ENCODE data around the gene SPATA4.
"Not testable (repeated sequence)": the region's sequence is repeated elsewhere in the genome, so short reads cannot be mapped to it uniquely, and the experiment has no call there.

Gene SPATA4

GRCh38 chr4:176195184-176195978, at the start of gene SPATA4:
Gene SPATA4 (minus strand): TSS chr4:176195585. CDS start chr4:176195562, 23 bp downstream.
- peak; percentile 78 to 87 for DNase-seq

- DNase-seq: no peak
Observed at GRCh38 chr4:176242764-176243347, 47.5 kb upstream of the SPATA4 start.

DNA sequence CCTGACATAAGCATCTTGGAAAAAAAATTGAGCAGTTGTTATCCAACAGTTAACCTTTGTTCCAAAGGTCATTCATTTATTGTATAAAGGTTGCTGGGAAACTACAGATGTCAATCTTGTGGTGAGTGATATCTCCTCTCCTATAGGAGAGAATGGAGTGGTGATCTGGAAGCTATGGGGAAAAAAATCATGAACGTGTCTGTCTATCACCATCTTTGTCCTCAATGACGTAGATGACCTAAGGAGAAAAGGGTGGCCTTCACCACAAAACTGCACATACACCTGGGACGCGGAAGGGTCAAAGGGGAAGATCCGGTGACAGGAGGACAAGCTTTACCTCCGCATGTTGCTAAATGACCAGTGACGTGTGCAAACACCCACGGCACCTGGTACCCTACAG, 46.3 kb upstream of the SPATA4 start:
- DNase-seq: no peak

DNA sequence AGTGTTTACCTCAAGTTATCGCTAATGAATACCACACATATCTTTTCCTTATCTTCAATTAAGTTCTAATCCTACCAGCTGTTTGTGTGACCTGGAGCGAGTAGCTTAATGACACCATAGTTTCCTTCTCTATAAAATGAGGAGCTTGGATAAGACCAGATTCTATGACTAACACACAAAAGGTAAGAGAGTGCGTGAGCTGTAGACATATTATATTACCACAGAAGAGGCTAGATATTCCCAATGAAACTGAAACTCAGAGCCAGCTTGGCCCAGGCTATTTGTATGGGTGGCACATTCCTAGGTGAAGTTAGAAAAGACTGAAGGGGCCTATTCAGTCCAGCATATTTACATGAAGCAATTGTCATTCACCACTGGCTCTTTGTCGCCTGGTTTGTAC, 43.4 kb upstream of the SPATA4 start:
- DNase-seq: no peak

- no peak for DNase-seq
Observed at GRCh38 chr4:176238157-176238610, 42.8 kb upstream of the SPATA4 start.

DNA sequence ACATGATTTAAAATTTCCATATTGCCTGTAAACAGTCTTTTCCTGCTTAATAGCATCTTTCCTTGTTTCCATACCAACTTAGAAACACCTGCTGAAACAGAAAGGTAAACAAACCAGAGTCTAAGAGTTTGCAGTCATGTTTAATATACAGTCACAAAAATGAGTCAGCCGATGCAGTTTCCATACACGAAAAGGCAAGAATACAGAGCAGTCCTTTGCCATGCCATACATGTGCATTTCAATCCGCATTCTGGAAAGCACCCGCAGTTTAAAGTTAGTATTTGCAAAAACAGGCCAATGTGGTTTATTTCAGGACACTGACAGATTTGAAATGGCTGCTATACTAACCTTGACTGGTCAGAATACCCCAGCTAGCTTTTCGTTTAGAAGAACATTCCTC, 41.6 kb upstream of the SPATA4 start:
- no peak for DNase-seq

DNA sequence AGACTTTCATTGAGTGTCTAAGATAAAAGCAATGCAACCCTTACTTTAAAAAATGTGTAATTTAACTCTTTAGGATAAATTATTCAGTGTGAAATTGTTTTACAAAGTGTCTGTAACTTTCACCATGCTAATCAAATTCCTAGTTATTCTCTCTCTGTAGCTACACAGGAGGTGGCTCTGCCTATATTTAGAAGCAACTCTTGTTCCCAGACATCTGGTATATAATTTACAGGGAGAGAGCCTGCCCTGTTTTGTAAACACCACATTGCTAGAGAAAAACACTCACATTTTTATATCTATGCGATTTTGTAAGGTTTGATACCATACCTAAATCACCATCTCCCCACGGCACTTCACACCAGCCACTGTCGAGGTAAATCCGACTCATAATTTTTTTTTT, 35.5 kb upstream of the SPATA4 start:
- DNase-seq: no peak

GRCh38 chr4:176229645-176230044, 34.3 kb upstream of the SPATA4 start:
- no peak for DNase-seq

DNA sequence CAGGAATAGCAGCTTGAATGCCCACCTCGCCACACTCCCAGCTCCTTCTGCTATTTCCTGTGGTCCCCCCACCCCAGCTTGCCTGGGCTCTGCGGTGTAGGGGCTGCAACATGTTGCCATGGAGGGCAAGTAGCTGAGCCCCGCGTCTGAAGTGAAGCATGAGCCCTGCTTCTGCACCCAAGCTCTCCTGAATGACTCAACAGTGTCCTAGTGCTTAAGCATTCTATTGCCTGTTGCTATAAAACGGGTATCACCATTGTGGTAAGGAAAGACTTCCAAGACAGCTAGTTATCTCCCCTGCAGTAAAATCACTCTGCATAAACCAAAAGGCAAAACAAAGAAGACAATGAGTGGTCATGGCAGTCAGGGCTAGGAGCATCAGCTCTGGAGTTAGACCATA, 31.4 kb upstream of the SPATA4 start:
- DNase-seq: no peak

DNA sequence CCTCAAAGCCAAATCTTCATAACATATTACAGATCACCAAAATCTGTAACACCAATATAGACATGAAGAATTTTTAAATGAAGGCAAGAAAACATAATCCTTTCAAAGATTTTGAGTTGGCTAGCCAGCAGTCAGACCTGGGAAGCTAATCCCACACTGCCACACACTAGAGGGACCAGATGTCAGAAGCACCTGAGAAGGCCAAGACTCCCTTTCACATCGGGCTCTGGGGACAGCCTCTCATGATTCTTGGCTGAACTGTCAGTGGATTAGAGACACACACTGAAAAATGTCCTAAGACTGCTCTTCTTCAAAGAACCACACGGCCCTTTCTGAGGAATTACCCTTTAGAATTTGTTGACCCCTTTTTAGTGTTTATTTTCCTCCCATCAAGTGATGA, 28.2 kb upstream of the SPATA4 start:
- DNase-seq: no peak

- no peak for DNase-seq
Observed at GRCh38 chr4:176222149-176222548, 26.8 kb upstream of the SPATA4 start.

DNA sequence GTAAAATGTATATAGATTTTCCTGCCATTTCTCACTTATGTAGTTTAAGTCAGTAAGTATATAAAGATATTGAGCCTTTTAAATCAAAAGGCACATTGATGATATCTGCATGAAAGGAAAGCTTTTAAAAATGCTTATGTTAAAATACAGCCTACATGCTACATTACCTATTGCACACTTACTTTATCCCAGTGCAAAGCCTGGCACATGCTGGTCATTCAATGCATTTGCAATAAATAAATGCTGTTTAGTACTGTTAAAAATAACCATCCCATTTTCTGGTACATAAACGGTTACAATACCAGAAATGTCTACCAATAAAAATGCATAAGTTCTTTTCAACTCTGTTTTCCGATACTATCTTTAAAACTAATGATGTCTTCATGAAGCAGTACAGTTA, 22.1 kb upstream of the SPATA4 start:
- DNase-seq: no peak

DNA sequence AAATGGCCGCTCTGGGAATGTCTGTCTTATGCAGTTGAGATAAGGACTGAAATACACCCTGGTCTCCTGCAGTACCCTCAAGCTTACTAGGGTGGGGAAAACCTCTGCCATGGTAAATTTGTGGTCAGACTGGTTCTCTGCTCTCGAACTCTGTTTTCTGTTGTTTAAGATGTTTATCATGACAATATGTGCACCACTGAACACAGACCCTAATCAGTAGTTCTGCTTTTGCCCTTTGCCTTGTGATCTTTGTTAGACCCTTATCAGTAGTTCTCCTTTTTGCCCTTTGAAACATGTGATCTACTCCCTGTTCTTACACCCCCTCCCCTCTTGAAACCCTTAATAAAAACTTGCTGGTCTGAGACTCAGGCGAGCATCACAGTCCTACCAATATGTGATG, 17.0 kb upstream of the SPATA4 start:
- DNase-seq: not testable (repeated sequence)

- DNase-seq: no peak
Observed at GRCh38 chr4:176210579-176211296, 15.4 kb upstream of the SPATA4 start.

DNA sequence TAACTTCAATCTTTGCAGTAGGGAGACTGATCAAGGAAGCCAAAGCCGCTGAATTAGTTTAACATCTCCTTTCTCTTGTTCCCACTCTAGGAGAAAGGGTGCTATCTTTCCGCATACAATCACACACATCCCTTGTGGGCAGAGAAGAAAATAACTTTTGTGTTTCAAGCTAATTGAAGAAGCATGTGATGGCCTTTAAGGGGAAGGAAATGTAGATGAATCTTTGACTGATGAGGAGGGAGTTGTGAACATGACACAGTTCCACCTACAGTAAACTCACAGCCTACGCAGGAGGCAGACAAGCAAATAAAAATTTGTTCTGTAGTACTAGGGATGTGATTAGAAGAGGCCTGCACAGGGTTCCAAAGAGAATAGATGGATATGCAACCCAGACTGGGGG, 14.7 kb upstream of the SPATA4 start:
- no peak for DNase-seq

- no peak for DNase-seq
Observed at GRCh38 chr4:176209535-176209934, 14.2 kb upstream of the SPATA4 start.

- no peak for DNase-seq
Observed at GRCh38 chr4:176207839-176208238, 12.5 kb upstream of the SPATA4 start.

DNA sequence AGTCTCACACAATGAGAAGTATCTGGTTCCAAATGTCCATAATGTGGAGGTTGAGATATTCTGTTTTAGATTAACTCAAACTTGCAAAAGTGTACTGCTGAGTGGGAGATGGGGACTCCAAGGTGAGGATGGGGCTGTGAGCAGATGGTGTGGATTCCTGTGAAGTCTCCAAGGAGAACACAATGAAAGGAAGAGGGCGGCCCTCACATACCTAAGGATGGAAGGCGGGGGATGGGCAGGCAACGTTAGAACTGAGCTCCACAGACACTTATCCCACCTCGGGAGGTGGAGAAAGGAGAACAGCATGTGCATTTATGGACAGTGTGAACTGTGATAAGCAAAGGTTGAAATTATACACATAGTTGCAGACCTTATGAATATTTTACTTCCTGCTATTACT, 9.9 kb upstream of the SPATA4 start:
- no peak for DNase-seq

DNA sequence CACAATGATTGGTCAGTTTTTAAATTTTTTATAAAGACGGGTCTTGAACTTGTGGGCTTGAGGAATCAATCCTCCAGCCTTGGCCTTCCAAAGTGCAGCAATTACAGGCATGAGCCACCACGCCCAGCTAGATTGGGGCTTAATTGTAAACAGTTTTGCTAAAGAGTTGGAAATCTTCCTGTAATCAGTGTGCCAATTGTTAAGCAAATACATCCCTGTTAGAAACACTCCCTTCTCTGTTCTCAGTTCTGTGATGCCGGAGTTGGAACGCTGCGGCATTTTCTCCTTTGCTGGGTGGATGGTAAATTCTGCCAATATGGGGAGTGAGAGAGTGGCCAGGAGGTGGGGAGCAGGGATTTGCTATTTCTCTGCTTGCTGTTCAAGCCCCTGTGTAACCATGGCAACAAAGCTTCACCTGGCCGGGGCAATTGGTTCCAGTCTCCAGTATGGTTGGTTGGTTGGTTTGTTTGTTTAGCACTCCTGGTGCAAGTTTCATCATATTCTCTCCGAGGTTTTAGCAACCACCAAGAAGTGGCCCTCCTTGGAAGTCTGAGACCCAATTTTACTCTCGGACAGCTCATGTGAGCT, 3.0 kb upstream of the SPATA4 start:
- no peak for DNase-seq

DNA sequence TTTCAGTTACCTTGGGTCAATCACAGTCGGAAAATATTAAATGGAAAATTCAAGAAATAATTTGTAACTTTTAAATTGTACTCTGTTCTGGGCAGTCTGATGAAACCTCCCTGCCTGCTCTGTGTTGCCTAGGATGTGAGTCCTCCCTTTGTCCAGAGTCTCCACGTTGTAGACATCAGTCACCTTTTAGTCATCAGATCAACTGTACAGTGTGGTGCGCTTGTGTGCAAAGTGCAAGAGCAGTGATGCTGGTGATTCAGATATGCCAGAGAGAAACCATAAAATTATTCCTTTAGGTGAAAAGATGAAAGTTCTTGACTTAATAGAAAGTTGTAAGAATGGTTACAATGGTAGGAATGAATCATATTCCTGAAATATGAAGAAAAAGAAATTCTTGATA, 1.4 kb downstream of the SPATA4 start:
- DNase-seq: no peak

DNA sequence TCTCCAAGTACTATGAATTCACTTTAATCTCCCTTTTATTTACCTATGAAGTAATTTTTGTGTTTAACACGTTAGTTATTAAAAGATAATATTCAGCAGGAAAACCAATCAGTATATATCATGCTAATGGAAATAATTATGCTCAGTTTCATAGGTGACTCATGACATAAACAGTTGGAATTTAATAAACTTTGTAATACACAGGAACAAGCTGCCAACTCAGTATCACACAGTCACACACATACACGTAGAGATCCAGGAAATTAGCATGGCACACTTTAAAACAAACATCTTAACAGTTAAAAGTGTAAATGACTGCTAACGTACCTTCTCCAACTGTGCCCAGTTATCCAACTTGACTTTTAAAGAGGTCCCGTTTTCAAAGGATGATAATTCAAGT, 2.3 kb downstream of the SPATA4 start:
- DNase-seq: no peak

GRCh38 chr4:176191974-176192373, 3.4 kb downstream of the SPATA4 start:
- no peak for DNase-seq
